Measurements from ENCODE around the gene VEPH1. TPM values are rescaled to one million over a fixed set of nuclear protein-coding genes. Genes with fewer than 3 reads are reported as not detected.

VEPH1 gene
- total and polyA plus RNA-seq, 11 donors = 0.40 to 0.79 (median 0.45) TPM; not detected in 6

GRCh38 chr3:157523814-157524213 is 20.6 kb upstream of the VEPH1 start:
- H3K4me3 ChIP-seq = no peak overlapping the region
- no peak for ATAC-seq
- no peaks in the 10 kb centered on the region for H3K36me3 ChIP-seq
- no peak overlapping the region for H3K27ac ChIP-seq
- H3K4me1 ChIP-seq = no peaks in the 10 kb centered on the region
- 96 to 100% (median 98%) methylated on average over 1 of the region's 1 CpG for WGBS, 4 donors
- DNase-seq = no peak
- TF ChIP-seq POLR2A (IDR thresholded peaks at IDR 0.05) (no peak), CTCF (IDR thresholded peaks at IDR 0.05) (no peak)
- intact Hi-C loops (cut with DNase I) = no loop called here
- no peaks in the 10 kb centered on the region for H3K27me3 ChIP-seq
- H3K9me3 ChIP-seq = peaks cover 0 to 6% (median 1%) of the 10 kb centered on the region in 12 donors

- intact Hi-C loops (cut with DNase I) = no loop called here
- no peak for ATAC-seq
Measured at GRCh38 chr3:157522648-157523047, 19.4 kb upstream of the VEPH1 start.

GRCh38 chr3:157520485-157521150 is 17.4 kb upstream of the VEPH1 start:
- Histone ChIP-seq H3K27ac (peak overlapping the region in 8 of 12 donors; percentile 8 to 56 (median 36)), H3K4me3 (no peak overlapping the region), H3K36me3 (no peaks in the 10 kb centered on the region), H3K4me1 (no peaks in the 10 kb centered on the region), H3K27me3 (no peaks in the 10 kb centered on the region), H3K9me3 (peaks cover 0 to 10% (median 2%) of the 10 kb centered on the region in 12 donors)
- ATAC-seq (peak in 3 of 4 donors; percentile 52 to 81 (median 74)), DNase-seq (no peak)
- TF ChIP-seq CTCF (IDR thresholded peaks at IDR 0.05) (no peak), POLR2A (IDR thresholded peaks at IDR 0.05) (no peak)
- intact Hi-C loops (cut with DNase I) = no loop called here

More at GRCh38 chr3:157522648-157523047, 19.4 kb upstream of the VEPH1 start:
- Histone ChIP-seq H3K4me1 (no peaks in the 10 kb centered on the region), H3K9me3 (peaks cover 0 to 10% (median 2%) of the 10 kb centered on the region in 12 donors), H3K27me3 (no peaks in the 10 kb centered on the region), H3K27ac (no peak overlapping the region), H3K4me3 (no peak overlapping the region), H3K36me3 (no peaks in the 10 kb centered on the region)
- no peak for TF ChIP-seq CTCF (IDR thresholded peaks at IDR 0.05)
- no peak for TF ChIP-seq POLR2A (IDR thresholded peaks at IDR 0.05)
- no peak for DNase-seq

- H3K9me3 ChIP-seq = peaks cover 0 to 8% (median 1%) of the 10 kb centered on the region in 12 donors
- ATAC-seq (no peak), DNase-seq (no peak)
- no peaks in the 10 kb centered on the region for H3K27me3 ChIP-seq
- no peaks in the 10 kb centered on the region for H3K36me3 ChIP-seq
- intact Hi-C loops (cut with DNase I) = no loop called here
- 98 to 99% (median 98%) methylated on average over 1 of the region's 1 CpG for WGBS, 4 donors
- TF ChIP-seq CTCF (IDR thresholded peaks at IDR 0.05) (no peak), POLR2A (IDR thresholded peaks at IDR 0.05) (no peak)
- no peak overlapping the region for H3K27ac ChIP-seq
- H3K4me3 ChIP-seq = no peak overlapping the region
- H3K4me1 ChIP-seq = no peaks in the 10 kb centered on the region
Measured at GRCh38 chr3:157518881-157519280, 15.7 kb upstream of the VEPH1 start.
